SK-N-SH treated with all-trans-retinoic acid at 6 μM for 48 hours (cell line): Measurements from ENCODE around the gene SRD5A2.

Source experiments
- ATAC-seq: fragments of 200-7000 bp; cut with Tn5 transposase; 3 replicates; pipeline ENCODE4 v1.9.1; 2020; ENCODE audit warnings: mild to moderate bottlenecking, moderate library complexity
- ARNTL ChIP-seq: fragments of 450-650 bp; formaldehyde crosslinking; IDR thresholded peaks from 2 replicates; pipeline ENCODE4 v1.5.0; 2020; ENCODE audit warnings: low read depth, mild to moderate bottlenecking, moderate library complexity, borderline replicate concordance
- BACH2 ChIP-seq: fragments of 250-450 bp; sonication (Bioruptor Pico); IDR thresholded peaks from 2 replicates; pipeline ENCODE4 v1.9.0; 2021; ENCODE audit warnings: mild to moderate bottlenecking, borderline replicate concordance
- CREB5 ChIP-seq: fragments of 250-450 bp; sonication (Bioruptor Pico); IDR thresholded peaks from 2 replicates; pipeline ENCODE4 v1.5.1; 2020; ENCODE audit warnings: low read depth, mild to moderate bottlenecking, moderate library complexity
- CSDC2 ChIP-seq: fragments of 250-450 bp; sonication (Bioruptor Pico); IDR thresholded peaks from 2 replicates; pipeline ENCODE4 v1.5.0; 2020; ENCODE audit warnings: mild to moderate bottlenecking, moderate library complexity
- ESRRG ChIP-seq: fragments of 250-450 bp; sonication (Bioruptor Pico); IDR thresholded peaks from 2 replicates; pipeline ENCODE4 v1.6.1; 2021; ENCODE audit warnings: mild to moderate bottlenecking
- GLIS3 ChIP-seq: fragments of 250-450 bp; sonication (Bioruptor Pico); IDR thresholded peaks from 2 replicates; pipeline ENCODE4 v1.5.0; 2020; ENCODE audit warnings: mild to moderate bottlenecking, moderate library complexity
- ISL1 ChIP-seq: fragments of 250-450 bp; sonication (Bioruptor Pico); IDR thresholded peaks from 2 replicates; pipeline ENCODE4 v2.1.2; 2022; ENCODE audit warnings: mild to moderate bottlenecking, moderate library complexity
- OSR1 ChIP-seq: fragments of 250-450 bp; sonication (Bioruptor Pico); IDR thresholded peaks from 2 replicates; pipeline ENCODE4 v1.8.0; 2022; ENCODE audit warnings: moderate library complexity, mild to moderate bottlenecking, inconsistent platforms
- PATZ1 ChIP-seq: fragments of 250-450 bp; sonication (Bioruptor Pico); IDR thresholded peaks from 2 replicates; pipeline ENCODE4 v1.8.0; 2020; ENCODE audit warnings: mild to moderate bottlenecking, moderate library complexity, borderline replicate concordance
- POU6F1 ChIP-seq: fragments of 250-450 bp; sonication (Bioruptor Pico); IDR thresholded peaks from 2 replicates; pipeline ENCODE4 v1.8.0; 2021; ENCODE audit warnings: low read depth, mild to moderate bottlenecking, moderate library complexity, borderline replicate concordance
- PPARA ChIP-seq: fragments of 250-450 bp; sonication (Bioruptor Pico); IDR thresholded peaks from 2 replicates; pipeline ENCODE4 v1.5.0; 2020; ENCODE audit warnings: mild to moderate bottlenecking, borderline replicate concordance
- RARB ChIP-seq: fragments of 250-450 bp; sonication (Bioruptor Pico); IDR thresholded peaks from 2 replicates; pipeline ENCODE4 v1.8.0; 2021; ENCODE audit warnings: mild to moderate bottlenecking, moderate library complexity
- SNAI2 ChIP-seq: fragments of 250-450 bp; sonication (Bioruptor Pico); IDR thresholded peaks from 2 replicates; pipeline ENCODE4 v1.5.0; 2020; ENCODE audit warnings: mild to moderate bottlenecking, moderate library complexity
- TCF4 ChIP-seq: fragments of 250-450 bp; sonication (Bioruptor Pico); IDR thresholded peaks from 2 replicates; pipeline ENCODE4 v1.8.0; 2021; ENCODE audit warnings: mild to moderate bottlenecking, moderate library complexity, borderline replicate concordance
- TOX ChIP-seq: fragments of 250-450 bp; sonication (Bioruptor Pico); IDR thresholded peaks from 2 replicates; pipeline ENCODE4 v1.8.0; 2021; ENCODE audit warnings: mild to moderate bottlenecking, moderate library complexity, borderline replicate concordance
- TSHZ2 ChIP-seq: fragments of 250-450 bp; sonication (Bioruptor Pico); IDR thresholded peaks from 2 replicates; pipeline ENCODE4 v1.5.0; 2020; ENCODE audit warnings: mild to moderate bottlenecking, moderate library complexity
- ZC3H10 ChIP-seq: fragments of 250-450 bp; sonication (Bioruptor Pico); IDR thresholded peaks from 2 replicates; pipeline ENCODE4 v1.5.1; 2021; ENCODE audit warnings: mild to moderate bottlenecking, moderate library complexity
- ZFP3 ChIP-seq: fragments of 250-450 bp; sonication (Bioruptor Pico); IDR thresholded peaks from 2 replicates; pipeline ENCODE4 v1.5.0; 2020; ENCODE audit warnings: mild to moderate bottlenecking, moderate library complexity
- ZFP30 ChIP-seq: fragments of 450-650 bp; formaldehyde crosslinking; IDR thresholded peaks from 2 replicates; pipeline ENCODE4 v1.5.0; 2022; ENCODE audit warnings: mild to moderate bottlenecking, moderate library complexity
- ZNF565 ChIP-seq: fragments of 450-650 bp; formaldehyde crosslinking; conservative IDR thresholded peaks from 2 replicates; pipeline ENCODE4 v1.5.0; 2020; ENCODE audit warnings: low read depth, mild to moderate bottlenecking, moderate library complexity
- ZNF70 ChIP-seq: fragments of 450-650 bp; formaldehyde crosslinking; IDR thresholded peaks from 2 replicates; pipeline ENCODE4 v1.5.0; 2020; ENCODE audit warnings: mild to moderate bottlenecking, moderate library complexity
- ZNF8 ChIP-seq: fragments of 450-650 bp; formaldehyde crosslinking; IDR thresholded peaks from 2 replicates; pipeline ENCODE4 v1.5.0; 2020; ENCODE audit warnings: mild to moderate bottlenecking, moderate library complexity

The SRD5A2 gene

GRCh38 chr2:31522786-31523185 lies 58.0 kb downstream of the SRD5A2 start:
- TF ChIP-seq ZNF8 (CRISPR knock-in tag) (no peak), TSHZ2 (CRISPR knock-in tag) (no peak), SNAI2 (CRISPR knock-in tag) (no peak), CSDC2 (no peak), GLIS3 (CRISPR knock-in tag) (no peak), ESRRG (CRISPR knock-in tag) (no peak), ZNF70 (CRISPR knock-in tag) (no peak), TOX (CRISPR knock-in tag) (no peak)
- no peak for ATAC-seq

GRCh38 chr2:31517442-31518203 lies 63.1 kb downstream of the SRD5A2 start:
- TF ChIP-seq GLIS3 (CRISPR knock-in tag), result no peak
- TF ChIP-seq ARNTL (CRISPR knock-in tag), result no peak
- no peak for TF ChIP-seq ZC3H10 (CRISPR knock-in tag)
- TF ChIP-seq ISL1 (CRISPR knock-in tag), result no peak
- TF ChIP-seq TOX (CRISPR knock-in tag), result no peak
- no peak for TF ChIP-seq ZNF70 (CRISPR knock-in tag)
- TF ChIP-seq BACH2 (CRISPR knock-in tag), result no peak
- TF ChIP-seq TCF4 (CRISPR knock-in tag), result no peak
- no peak for TF ChIP-seq ESRRG (CRISPR knock-in tag)
- no peak for TF ChIP-seq PATZ1 (CRISPR knock-in tag)
- no peak for TF ChIP-seq SNAI2 (CRISPR knock-in tag)

GRCh38 chr2:31515586-31515985 lies 65.2 kb downstream of the SRD5A2 start:
- ATAC-seq, result no peak
- TF ChIP-seq OSR1 (CRISPR knock-in tag), result no peak
- no peak for TF ChIP-seq ZNF70 (CRISPR knock-in tag)
- no peak for TF ChIP-seq POU6F1 (CRISPR knock-in tag)
- no peak for TF ChIP-seq ZNF565
- no peak for TF ChIP-seq BACH2 (CRISPR knock-in tag)
- TF ChIP-seq ZNF8 (CRISPR knock-in tag), result no peak
- TF ChIP-seq PPARA (CRISPR knock-in tag), result no peak
- no peak for TF ChIP-seq PATZ1 (CRISPR knock-in tag)
- no peak for TF ChIP-seq RARB (CRISPR knock-in tag)
- TF ChIP-seq ESRRG (CRISPR knock-in tag), result no peak
- TF ChIP-seq ZFP30, result no peak
- no peak for TF ChIP-seq CREB5 (CRISPR knock-in tag)
- TF ChIP-seq ZC3H10 (CRISPR knock-in tag), result no peak
- TF ChIP-seq TCF4 (CRISPR knock-in tag), result no peak
- no peak for TF ChIP-seq GLIS3 (CRISPR knock-in tag)
- TF ChIP-seq SNAI2 (CRISPR knock-in tag), result no peak
- no peak for TF ChIP-seq ZFP3 (CRISPR knock-in tag)
- TF ChIP-seq CSDC2, result no peak
- TF ChIP-seq ARNTL (CRISPR knock-in tag), result no peak
- TF ChIP-seq TOX (CRISPR knock-in tag), result no peak

More at GRCh38 chr2:31517442-31518203, 63.1 kb downstream of the SRD5A2 start:
- no peak for ATAC-seq
